Ascending aorta (tissue), 2 donors: Measurements from ENCODE around the gene HSD17B3. TPM values are rescaled to one million over a fixed set of nuclear protein-coding genes. Genes with fewer than 3 reads are reported as not detected.

Experiments used
- DNase-seq, 2 donors: peaks; one replicate each; pipeline ENCODE4 v3.0.0-alpha.2; 2019; ENCODE audit warnings: low spot score in 2 of 2
- H3K27ac ChIP-seq, 2 donors: fragments of 200-600 bp; sonication (generic); one replicate each; pipeline ENCODE4 v1.5.1; 2016 to 2017; ENCODE audit warnings: mild to moderate bottlenecking in 1 of 2
- H3K27me3 ChIP-seq: fragments of 200-600 bp; sonication (generic); one replicate; pipeline ENCODE4 v1.5.1; 2017
- H3K36me3 ChIP-seq, 2 donors: fragments of 200-600 bp; sonication (generic); one replicate each; pipeline ENCODE4 v1.5.1; 2016
- H3K4me1 ChIP-seq, 2 donors: fragments of 200-600 bp; sonication (generic); one replicate each; pipeline ENCODE4 v1.5.1; 2016 to 2017; ENCODE audit warnings: mild to moderate bottlenecking in 1 of 2
- H3K4me3 ChIP-seq, 2 donors: fragments of 200-600 bp; sonication (generic); one replicate each; pipeline ENCODE4 v1.5.1; 2016 to 2017; ENCODE audit warnings: mild to moderate bottlenecking in 1 of 2
- H3K9me3 ChIP-seq, 2 donors: fragments of 200-600 bp; sonication (generic); one replicate each; pipeline ENCODE4 v1.5.1; 2016
- CTCF ChIP-seq, 3 experiments: fragments of 200-600 bp in 2 of 3; fragments of 450-650 bp in 1 of 3; sonication (generic) in 2 of 3; IDR thresholded peaks; one replicate each; pipeline ENCODE4 v1.5.1; 2016 to 2019; ENCODE audit warnings: antibody characterized with exemption in 3 of 3, mild to moderate bottlenecking in 1 of 3, moderate library complexity in 1 of 3
- intact Hi-C: fragments of 100-400 bp; cut with DNase I; formaldehyde crosslinking; loops from one replicate; pipeline ENCODE4 v1.15.1; 2023
- total RNA-seq: library from RNA; depleted of rRNA; stranded (reverse); fragments of >200 nt; gene quantifications from one replicate; pipeline ENCODE4 v1.1.0, GENCODE V29; 2016

The HSD17B3 gene
- total RNA-seq, 1 donor from 2014 or later, result not detected

GRCh38 chr9:96253059-96253696 lies 48.8 kb downstream of the HSD17B3 start:
- Histone ChIP-seq H3K27ac (no peak overlapping the region), H3K36me3 (no peaks in the 10 kb centered on the region), H3K4me1 (no peaks in the 10 kb centered on the region), H3K27me3 (no peaks in the 10 kb centered on the region), H3K4me3 (no peak overlapping the region), H3K9me3 (no peaks in the 10 kb centered on the region)
- intact Hi-C loops, result no loop called here
- DNase-seq, result no peak
- no peak for TF ChIP-seq CTCF (IDR thresholded peaks at IDR 0.05)

- no peaks in the 10 kb centered on the region for H3K27me3 ChIP-seq
- no peaks in the 10 kb centered on the region for H3K4me1 ChIP-seq
- no peak for TF ChIP-seq CTCF (IDR thresholded peaks at IDR 0.05)
- intact Hi-C loops, result no loop called here
- no peak for DNase-seq
- H3K9me3 ChIP-seq, result no peaks in the 10 kb centered on the region
- no peak overlapping the region for H3K4me3 ChIP-seq
- H3K27ac ChIP-seq, result no peak overlapping the region
- no peaks in the 10 kb centered on the region for H3K36me3 ChIP-seq
Observed at GRCh38 chr9:96251451-96251850, 50.5 kb downstream of the HSD17B3 start.

GRCh38 chr9:96249746-96250145 lies 52.2 kb downstream of the HSD17B3 start:
- H3K4me1 ChIP-seq, result no peaks in the 10 kb centered on the region
- no peak for DNase-seq
- TF ChIP-seq CTCF (IDR thresholded peaks at IDR 0.05), result no peak
- no peaks in the 10 kb centered on the region for H3K36me3 ChIP-seq
- no peaks in the 10 kb centered on the region for H3K27me3 ChIP-seq
- intact Hi-C loops, result no loop called here
- no peaks in the 10 kb centered on the region for H3K9me3 ChIP-seq
- no peak overlapping the region for H3K4me3 ChIP-seq
- no peak overlapping the region for H3K27ac ChIP-seq

- H3K4me3 ChIP-seq, result no peak overlapping the region
- intact Hi-C loops, result no loop called here
Observed at GRCh38 chr9:96246267-96246671, 55.7 kb downstream of the HSD17B3 start.

GRCh38 chr9:96245399-96245798 lies 56.6 kb downstream of the HSD17B3 start:
- Histone ChIP-seq H3K4me1 (no peaks in the 10 kb centered on the region), H3K9me3 (no peaks in the 10 kb centered on the region), H3K27me3 (no peaks in the 10 kb centered on the region), H3K36me3 (no peaks in the 10 kb centered on the region), H3K4me3 (no peak overlapping the region), H3K27ac (no peak overlapping the region)
- intact Hi-C loops, result no loop called here
- TF ChIP-seq CTCF (IDR thresholded peaks at IDR 0.05), result no peak
- DNase-seq, result no peak

More at GRCh38 chr9:96246267-96246671, 55.7 kb downstream of the HSD17B3 start:
- no peaks in the 10 kb centered on the region for H3K36me3 ChIP-seq
- no peak overlapping the region for H3K27ac ChIP-seq
- DNase-seq, result no peak
- TF ChIP-seq CTCF (IDR thresholded peaks at IDR 0.05), result no peak
- no peaks in the 10 kb centered on the region for H3K9me3 ChIP-seq
- H3K27me3 ChIP-seq, result no peaks in the 10 kb centered on the region
- H3K4me1 ChIP-seq, result no peaks in the 10 kb centered on the region

GRCh38 chr9:96243778-96244177 lies 58.2 kb downstream of the HSD17B3 start:
- no peak for TF ChIP-seq CTCF (IDR thresholded peaks at IDR 0.05)
- H3K27me3 ChIP-seq, result no peaks in the 10 kb centered on the region
- intact Hi-C loops, result no loop called here
- no peaks in the 10 kb centered on the region for H3K36me3 ChIP-seq
- H3K27ac ChIP-seq, result no peak overlapping the region
- no peaks in the 10 kb centered on the region for H3K9me3 ChIP-seq
- H3K4me1 ChIP-seq, result no peaks in the 10 kb centered on the region
- no peak overlapping the region for H3K4me3 ChIP-seq
- no peak for DNase-seq
